ENCODE measurements around the gene SMG1.

GRCh38 chr16:18789850-18790706 is 136.1 kb downstream of the SMG1 start, which contains the start of gene RPS15A:
- TF ChIP-seq EP300 (IDR thresholded peaks at IDR 0.05) (peak in 1 of 4 donors; percentile 36), CTCF (IDR thresholded peaks at IDR 0.05) (no peak), POLR2A (IDR thresholded peaks at IDR 0.05) (peak; percentile 82 to 83), POLR2AphosphoS5 (IDR thresholded peaks at IDR 0.05) (peak; percentile 92 to 97 (median 95))
